AML-193 (cell line): ENCODE results near the gene CYTH4.
"Not testable (repeated sequence)": the region's sequence is repeated elsewhere in the genome, so short reads cannot be mapped to it uniquely, and the experiment has no call there.

Source experiments
- DNase-seq, 2 experiments: peaks; one replicate each; lab custom pipeline; 2025; lab: John Stamatoyannopoulos, UW

The CYTH4 gene

DNA sequence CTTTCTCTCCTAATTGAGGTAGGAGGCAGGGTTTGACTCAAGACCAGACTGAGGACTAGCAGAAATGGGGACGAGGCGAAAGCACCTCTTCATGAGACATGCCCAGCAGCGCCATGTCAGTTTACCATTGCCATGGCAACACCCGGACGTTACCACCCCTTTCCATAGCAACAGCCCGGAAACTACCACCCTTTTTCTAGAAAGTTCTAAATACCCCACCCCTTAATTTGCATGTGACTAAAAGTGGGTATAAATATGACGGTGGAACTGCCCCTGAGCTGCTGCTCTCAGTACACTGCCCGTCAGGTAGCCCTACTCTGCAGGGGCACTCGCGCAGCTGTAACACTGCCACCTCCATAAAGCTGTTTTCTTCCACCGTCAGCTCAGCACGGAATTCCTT is 32.3 kb upstream of the CYTH4 start:
- no peak for DNase-seq

- DNase-seq = not testable (repeated sequence)
Measured at GRCh38 chr22:37251836-37252235, 30.5 kb upstream of the CYTH4 start.

DNA sequence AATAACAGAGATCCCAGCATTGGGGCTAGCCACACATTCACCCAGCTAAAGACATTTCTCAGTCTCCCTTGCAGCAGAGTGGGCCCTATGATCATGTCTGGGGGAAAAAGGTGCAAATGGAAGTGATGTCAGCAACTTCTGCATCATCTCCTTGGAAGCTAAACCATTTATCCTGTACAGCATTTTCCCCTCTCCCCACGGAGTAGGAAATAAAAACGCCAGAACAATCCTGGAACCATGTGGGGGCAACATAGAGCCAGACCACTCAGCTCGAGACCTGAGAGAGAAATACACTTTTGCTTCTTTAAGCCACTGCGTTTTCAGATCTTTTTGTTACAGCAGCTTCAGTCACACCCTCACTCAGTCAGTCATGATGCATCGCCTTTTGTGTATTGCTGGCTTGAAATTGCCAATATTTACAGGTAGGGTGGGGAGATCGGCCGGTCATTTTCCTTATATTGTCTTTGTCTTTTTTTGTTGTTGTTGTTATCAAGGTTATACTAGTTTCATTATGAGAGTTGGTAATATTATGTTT is 29.1 kb upstream of the CYTH4 start:
- no peak for DNase-seq

DNA sequence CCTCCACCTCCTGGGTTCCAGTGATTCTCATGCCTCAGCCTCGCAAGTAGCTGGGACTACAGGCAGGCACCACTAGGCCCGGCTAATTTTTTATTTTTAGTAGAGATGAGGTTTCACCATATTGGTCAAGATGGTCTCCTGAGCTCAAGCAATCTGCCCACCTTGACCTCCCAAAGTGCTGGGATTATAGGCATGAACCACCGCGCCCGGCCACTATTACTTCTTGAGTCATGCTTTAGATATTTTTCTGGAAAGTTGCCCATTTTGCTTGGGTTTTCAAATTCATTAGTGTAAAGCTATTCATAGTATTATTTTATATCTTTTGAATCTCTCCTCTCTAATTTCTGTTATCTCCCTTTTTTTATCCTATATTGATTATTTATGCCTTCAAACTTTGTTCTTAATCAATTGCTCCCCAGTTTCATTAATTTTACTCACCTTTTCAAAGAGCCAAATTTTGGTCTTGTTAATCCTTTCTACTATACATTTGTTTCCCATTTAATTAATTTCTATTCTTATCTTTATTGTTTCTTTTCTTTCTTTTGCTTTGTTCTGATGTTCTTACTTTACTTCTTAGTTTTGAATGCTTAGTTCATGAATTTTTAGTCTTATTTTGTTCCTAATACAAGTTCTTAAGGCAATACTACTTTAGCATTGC is 28.0 kb upstream of the CYTH4 start:
- no peak for DNase-seq

GRCh38 chr22:37254867-37255233 is 27.5 kb upstream of the CYTH4 start:
- DNase-seq = no peak

- no peak for DNase-seq
Measured at GRCh38 chr22:37255558-37256006, 26.7 kb upstream of the CYTH4 start.

- DNase-seq = no peak
Measured at GRCh38 chr22:37256075-37256726, 26.1 kb upstream of the CYTH4 start.

- DNase-seq = no peak
Measured at GRCh38 chr22:37258005-37258752, 24.1 kb upstream of the CYTH4 start.

GRCh38 chr22:37258753-37259401 is 23.4 kb upstream of the CYTH4 start:
- no peak for DNase-seq

DNA sequence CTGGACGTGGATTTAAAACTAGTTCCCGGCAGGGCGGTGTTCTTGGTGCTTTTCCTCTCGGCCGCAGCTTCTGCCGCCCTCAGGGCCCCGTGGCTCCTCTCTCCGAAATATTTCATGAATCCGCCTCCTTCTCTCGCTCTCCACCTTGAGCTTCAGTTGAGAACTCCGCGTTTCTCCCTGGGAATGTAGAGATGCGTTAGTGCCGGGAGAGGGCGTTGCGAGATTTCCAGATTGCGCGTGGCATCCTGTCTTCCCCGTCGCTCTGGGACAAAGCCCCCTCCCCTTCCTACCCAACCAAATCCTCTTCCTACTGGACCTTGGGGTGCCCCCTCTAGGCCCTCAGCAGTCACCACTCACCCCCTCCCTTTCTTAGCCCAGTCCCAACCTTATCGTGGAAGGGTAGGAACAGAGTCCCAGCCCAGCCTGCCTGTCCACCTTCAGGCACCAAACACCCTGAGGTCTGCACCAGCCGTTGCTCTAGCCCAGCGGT is 22.7 kb upstream of the CYTH4 start:
- DNase-seq = peak; percentile 62 to 67

DNA sequence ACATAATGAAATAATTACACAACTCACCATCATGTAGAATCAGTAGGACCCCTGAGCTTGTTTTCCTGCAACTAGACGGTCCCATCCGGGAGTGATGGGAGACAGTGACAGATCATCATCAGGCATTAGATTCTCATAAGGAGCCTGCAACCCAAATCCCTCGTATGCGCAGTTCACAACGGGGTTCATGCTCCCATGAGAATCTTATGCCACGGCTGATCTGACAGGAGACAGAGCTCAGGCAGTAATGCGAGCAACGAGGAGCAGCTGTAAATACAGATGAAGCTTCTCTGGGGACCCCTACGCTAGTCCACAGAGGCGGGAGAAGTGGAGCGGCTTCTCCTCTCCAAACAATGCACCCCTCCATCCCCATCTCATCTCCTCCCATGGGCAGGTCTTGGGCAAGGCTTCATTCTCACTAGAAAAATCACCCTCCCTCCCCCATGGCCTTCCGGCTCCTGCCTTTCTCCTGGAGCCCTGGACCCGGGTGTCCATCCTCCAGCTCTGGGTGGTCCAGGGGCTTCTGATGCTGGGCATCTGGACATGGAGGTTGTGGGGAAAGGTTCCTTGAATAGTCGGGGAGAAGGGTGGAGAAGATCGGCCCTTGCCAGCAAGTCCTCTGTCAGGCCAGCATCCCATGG is 22.0 kb upstream of the CYTH4 start:
- no peak for DNase-seq

DNA sequence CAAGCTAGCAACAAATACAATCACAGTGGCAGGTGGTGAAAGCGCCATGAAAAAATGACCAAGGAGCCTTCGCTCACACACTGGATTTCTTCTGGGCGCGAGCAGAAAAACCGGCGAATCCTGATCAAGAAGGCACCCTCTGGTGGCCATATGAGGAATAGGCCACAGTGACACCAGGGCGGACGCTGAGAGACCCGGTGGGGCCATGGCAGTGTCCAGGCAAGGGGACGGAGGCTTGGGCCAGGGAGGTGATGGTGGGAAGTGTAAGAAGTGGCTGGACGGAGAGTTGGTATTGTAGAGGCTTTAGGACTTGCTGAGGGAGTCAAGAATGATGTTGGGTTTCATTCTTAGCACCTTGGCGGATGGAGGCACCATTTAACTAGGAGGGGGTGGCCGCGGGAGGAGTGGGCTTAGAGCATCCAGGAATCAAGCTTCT is 21.4 kb upstream of the CYTH4 start:
- DNase-seq = peak; percentile 55 to 74

DNA sequence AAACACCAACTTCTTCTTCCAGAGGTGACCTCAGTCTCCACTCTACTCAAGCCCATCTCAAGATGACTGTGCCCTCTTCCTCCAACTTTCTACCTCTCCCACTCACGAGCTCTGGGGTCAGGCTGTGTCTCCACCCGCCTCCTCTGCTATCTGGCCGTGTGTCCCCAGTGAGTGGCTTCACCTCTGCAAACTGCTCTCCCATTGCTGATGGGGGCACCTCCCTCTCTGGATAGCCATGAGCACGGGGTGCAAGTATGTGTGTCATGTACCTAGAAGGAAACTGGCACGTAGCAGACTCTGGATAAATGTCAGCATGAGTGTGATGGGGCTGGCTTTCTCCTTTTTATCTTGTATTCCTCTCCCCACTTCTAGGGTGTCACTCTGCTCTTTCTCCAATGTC is 20.0 kb upstream of the CYTH4 start:
- DNase-seq = no peak

DNA sequence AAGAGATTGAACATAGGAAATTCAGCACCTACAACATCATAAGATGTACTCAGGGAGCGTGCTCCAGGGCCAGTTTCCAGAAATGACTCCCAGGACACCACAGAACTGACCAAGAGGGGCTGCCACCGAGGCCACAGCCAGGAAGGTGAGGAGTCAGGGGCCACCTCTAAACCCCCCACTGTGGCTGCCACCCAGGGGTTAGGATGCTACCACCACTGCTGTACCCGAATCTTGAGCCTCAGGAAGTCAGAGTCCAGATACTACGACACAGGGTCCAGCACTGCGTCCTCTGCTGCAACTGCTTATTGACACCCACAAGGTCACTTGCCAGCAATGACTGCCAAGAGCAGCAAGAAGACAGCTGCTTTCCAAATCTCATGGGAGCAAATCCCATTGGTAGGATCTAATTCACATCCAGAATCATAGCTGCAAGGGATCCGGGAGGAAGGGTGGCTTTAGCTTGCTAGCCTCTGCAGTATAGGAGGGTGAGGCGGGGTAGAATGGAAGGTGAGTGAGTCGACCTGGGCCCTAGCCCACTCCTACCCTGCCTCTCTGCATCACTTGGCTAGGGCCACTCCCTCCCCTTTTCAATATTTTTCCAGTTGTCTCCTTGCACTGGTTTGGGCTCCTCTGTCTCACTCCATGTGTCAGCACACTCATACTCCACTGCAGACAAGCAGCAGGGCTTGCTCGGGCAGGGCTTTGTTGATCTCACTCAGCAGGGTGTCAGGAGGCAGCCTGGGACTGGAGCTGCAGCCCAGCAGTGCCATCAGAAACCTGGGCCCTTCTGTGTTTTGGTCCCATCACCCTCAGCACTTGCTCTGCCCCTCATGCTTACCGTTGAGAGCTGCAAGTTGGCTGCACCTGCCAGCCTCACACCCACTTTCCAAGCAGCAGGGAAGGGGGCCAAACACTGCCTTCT is 18.1 kb upstream of the CYTH4 start:
- DNase-seq = no peak

DNA sequence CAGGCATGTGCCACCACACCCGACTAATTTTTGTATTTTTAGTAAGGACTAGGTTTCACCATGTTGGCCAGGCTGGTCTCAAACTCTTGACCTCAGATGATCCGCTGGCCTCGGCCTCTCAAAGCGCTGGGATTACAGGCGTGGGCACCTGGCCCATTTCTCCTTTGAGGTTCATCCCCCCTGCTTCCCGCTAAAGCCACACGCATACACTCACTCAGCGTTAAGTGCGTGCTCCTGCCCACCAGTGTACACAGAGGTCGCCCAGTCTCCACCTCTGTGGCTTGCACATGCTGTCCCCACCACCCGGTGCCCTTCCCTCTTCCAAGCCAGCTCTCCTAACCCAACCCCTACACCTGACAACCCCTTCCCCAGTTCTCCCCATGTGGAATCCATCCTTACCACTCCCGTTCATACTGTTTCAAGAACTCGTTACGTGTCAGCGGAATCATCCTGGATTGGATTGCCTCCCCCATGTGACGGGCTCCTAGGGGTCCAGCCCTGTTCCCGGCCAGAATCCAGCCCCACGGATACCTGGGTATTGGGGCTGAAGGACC is 15.7 kb upstream of the CYTH4 start:
- no peak for DNase-seq

GRCh38 chr22:37267135-37267587 is 15.1 kb upstream of the CYTH4 start:
- DNase-seq = peak in 1 of 2 experiments; percentile 7

DNA sequence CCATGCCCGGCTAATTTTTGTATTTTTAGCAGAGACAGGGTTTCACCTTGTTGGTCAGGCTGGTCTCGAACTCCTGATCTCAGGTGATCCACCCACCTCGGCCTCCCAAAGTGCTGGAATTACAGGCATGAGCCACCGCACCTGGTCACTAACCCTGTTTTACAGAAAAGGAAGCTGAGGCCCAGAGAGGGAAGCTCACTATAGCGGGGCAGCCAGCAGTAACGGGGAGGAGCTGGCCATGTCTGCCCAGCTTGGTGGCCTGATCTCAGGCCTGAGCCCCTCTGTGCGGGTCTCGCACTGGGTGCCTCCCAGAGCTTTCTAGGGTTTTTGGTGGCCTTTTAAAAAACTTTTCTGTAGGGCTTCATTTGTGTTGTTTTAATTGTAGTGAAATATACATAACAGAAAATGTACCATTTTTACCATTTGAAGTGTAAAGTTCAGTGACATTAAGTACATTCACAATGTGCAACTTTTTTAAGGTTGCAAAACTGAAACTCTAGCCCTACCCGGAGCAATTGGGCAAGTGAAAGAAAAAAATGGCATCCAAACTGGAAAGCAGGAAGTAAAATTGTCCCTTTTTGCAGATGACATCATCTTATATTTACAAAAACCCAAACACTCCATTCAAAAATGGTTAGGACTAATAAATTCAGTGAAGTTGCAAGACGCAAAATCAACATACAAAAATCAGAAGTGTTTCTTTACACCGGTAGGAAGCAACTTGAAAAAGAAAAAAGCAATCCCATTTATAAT is 14.5 kb upstream of the CYTH4 start:
- peak; percentile 87 for DNase-seq

DNA sequence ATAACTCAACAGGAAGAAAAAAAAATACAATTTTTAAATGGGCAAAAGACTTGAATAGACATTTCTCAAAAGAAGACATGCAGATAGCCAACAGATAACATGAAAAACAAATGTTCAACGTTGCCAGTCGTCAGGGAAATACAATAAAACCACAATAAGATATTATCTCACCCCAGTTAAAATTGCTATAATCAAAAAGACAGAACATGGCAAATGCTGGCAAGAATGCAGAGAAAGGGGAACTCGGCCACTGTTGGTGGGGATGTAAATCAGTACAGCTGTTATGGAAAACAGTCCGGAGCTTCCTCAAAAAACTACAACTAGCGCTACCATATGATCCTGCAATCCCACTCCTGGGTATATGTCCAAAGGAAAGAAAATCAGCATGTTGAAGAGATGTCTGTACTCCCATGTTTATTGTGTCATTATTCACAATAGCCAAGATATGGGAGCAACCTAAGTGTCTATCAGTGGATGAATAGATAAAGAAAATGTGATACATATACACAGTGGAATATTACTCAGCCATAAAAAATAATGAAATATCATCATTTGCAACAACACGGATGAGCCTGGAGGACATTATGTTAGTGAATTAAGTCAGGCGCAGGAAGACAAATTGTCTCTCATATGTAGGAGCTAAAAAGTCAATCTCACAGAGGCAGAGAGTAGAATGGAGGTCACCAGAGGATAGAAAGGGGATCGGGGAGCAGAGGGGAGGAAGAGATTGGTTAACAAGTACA is 12.2 kb upstream of the CYTH4 start:
- DNase-seq = peak; percentile 50 to 69
